A673 (cell line): Measurements from ENCODE around the gene STPG1. TPM values are rescaled to one million over a fixed set of nuclear protein-coding genes. Genes with fewer than 3 reads are reported as not detected.

ENCODE experiments used
- BruUV-seq: library from RNA; stranded (reverse); fragments of 400-500 nt; replicated peaks from 2 replicates; lab custom pipeline; 2021; lab: Mats Ljungman, UMichigan
- CTCF ChIA-PET: fragments of 300-600 bp; sonication (Branson Sonifier 250); formaldehyde crosslinking; loops from one replicate; lab custom pipeline; 2022; ENCODE audit warnings: antibody characterized with exemption; lab: Charles Lee
- POLR2A ChIA-PET: fragments of 300-600 bp; sonication (Branson Sonifier 250); formaldehyde crosslinking; loops from one replicate; lab custom pipeline; 2022; ENCODE audit warnings: antibody characterized with exemption; ENCODE audit not compliant: low non-redundant PET; lab: Charles Lee
- DNase-seq: peaks from one replicate; pipeline ENCODE4 v3.0.0-alpha.2; 2015; ENCODE audit warnings: low spot score
- H3K27ac ChIP-seq: fragments of 200-600 bp; sonication (generic); 2 replicates; pipeline ENCODE4 v1.5.1; 2016; ENCODE audit warnings: mixed run types, low read depth, mild to moderate bottlenecking, mixed read lengths, antibody characterized with exemption, low read length; ENCODE audit not compliant: poor library complexity, severe bottlenecking
- H3K27me3 ChIP-seq: fragments of 200-600 bp; sonication (generic); replicated peaks from 2 replicates; pipeline ENCODE4 v1.6.1; 2017; ENCODE audit warnings: mixed run types, low read depth, mild to moderate bottlenecking, mixed read lengths, antibody characterized with exemption, low read length; ENCODE audit not compliant: insufficient read depth, poor library complexity
- H3K36me3 ChIP-seq: fragments of 200-600 bp; sonication (generic); 2 replicates; pipeline ENCODE4 v1.6.1; 2016; ENCODE audit warnings: mixed run types, mild to moderate bottlenecking, mixed read lengths, antibody characterized with exemption, low read length; ENCODE audit not compliant: insufficient read depth, poor library complexity, severe bottlenecking
- H3K4me1 ChIP-seq: fragments of 200-600 bp; sonication (generic); 2 replicates; pipeline ENCODE4 v1.6.1; 2017; ENCODE audit warnings: mixed run types, mild to moderate bottlenecking, mixed read lengths, antibody characterized with exemption, low read length; ENCODE audit not compliant: insufficient read depth, poor library complexity, severe bottlenecking
- H3K4me3 ChIP-seq: fragments of 200-600 bp; sonication (generic); 2 replicates; pipeline ENCODE4 v1.5.1; 2016; ENCODE audit warnings: low read depth, mixed run types, mild to moderate bottlenecking, mixed read lengths, low read length; ENCODE audit not compliant: poor library complexity, severe bottlenecking
- H3K9me3 ChIP-seq: fragments of 200-600 bp; sonication (generic); 2 replicates; pipeline ENCODE4 v1.6.1; 2016; ENCODE audit warnings: mixed run types, low read depth, mild to moderate bottlenecking, mixed read lengths, antibody characterized with exemption, low read length; ENCODE audit not compliant: poor library complexity, severe bottlenecking
- EZH2 ChIP-seq: fragments of 200-600 bp; sonication (generic); IDR thresholded peaks from 2 replicates; pipeline ENCODE4 v1.6.1; 2017; ENCODE audit warnings: borderline replicate concordance, low read depth, mild to moderate bottlenecking, mixed read lengths, antibody characterized with exemption, low read length; ENCODE audit not compliant: poor library complexity, severe bottlenecking
- intact Hi-C: fragments of 100-400 bp; cut with micrococcal nuclease; formaldehyde crosslinking; loops from one replicate; pipeline ENCODE4 v1.10.0; 2022; ENCODE audit not compliant: unreplicated experiment
- total RNA-seq: library from RNA; stranded (reverse); gene quantifications from 2 replicates; pipeline ENCODE4 v1.2.3, GENCODE V29; 2021
- TF ChIP-seq, protein P1 (sequence below): fragments of 300-800, 200-600 bp; sonication (generic); conservative IDR thresholded peaks from 2 replicates; pipeline ENCODE4 v1.5.1; 2017; ENCODE audit warnings: low read depth, mild to moderate bottlenecking, antibody characterized with exemption, low read length, moderate library complexity, mixed read lengths

Gene STPG1
- total RNA-seq, 1 experiment from 2014 or later, result 7.2 TPM

GRCh38 chr1:24414775-24415333 is 1.3 kb upstream of the STPG1 start:
- TF ChIP-seq, protein P1, sequence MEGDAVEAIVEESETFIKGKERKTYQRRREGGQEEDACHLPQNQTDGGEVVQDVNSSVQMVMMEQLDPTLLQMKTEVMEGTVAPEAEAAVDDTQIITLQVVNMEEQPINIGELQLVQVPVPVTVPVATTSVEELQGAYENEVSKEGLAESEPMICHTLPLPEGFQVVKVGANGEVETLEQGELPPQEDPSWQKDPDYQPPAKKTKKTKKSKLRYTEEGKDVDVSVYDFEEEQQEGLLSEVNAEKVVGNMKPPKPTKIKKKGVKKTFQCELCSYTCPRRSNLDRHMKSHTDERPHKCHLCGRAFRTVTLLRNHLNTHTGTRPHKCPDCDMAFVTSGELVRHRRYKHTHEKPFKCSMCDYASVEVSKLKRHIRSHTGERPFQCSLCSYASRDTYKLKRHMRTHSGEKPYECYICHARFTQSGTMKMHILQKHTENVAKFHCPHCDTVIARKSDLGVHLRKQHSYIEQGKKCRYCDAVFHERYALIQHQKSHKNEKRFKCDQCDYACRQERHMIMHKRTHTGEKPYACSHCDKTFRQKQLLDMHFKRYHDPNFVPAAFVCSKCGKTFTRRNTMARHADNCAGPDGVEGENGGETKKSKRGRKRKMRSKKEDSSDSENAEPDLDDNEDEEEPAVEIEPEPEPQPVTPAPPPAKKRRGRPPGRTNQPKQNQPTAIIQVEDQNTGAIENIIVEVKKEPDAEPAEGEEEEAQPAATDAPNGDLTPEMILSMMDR, result no peak
- TF ChIP-seq EZH2, result no peak
- H3K4me1 ChIP-seq, result peaks cover 28% of the 10 kb centered on the region
- peak; percentile 28 for DNase-seq
- no peaks in the 10 kb centered on the region for H3K27me3 ChIP-seq
- no peaks in the 10 kb centered on the region for H3K9me3 ChIP-seq
- ChIA-PET CTCF (interaction anchor here (0.6 to 1.7 kb wide), 5 partner anchors 9 to 416 kb away, joined by 3 to 10 read pairs (median 5); no protein-coding TSS in a partner anchor), POLR2A (no interaction called here)
- H3K4me3 ChIP-seq, result peak overlapping the region; percentile 61
- no peak overlapping the region for H3K27ac ChIP-seq
- intact Hi-C loops, result loop anchor here (1.0 kb wide), 1 partner anchor 87 kb away; the partner anchor contains the start of gene RCAN3
- no peaks in the 10 kb centered on the region for H3K36me3 ChIP-seq
- BruUV-seq, result no TSS peak

DNA sequence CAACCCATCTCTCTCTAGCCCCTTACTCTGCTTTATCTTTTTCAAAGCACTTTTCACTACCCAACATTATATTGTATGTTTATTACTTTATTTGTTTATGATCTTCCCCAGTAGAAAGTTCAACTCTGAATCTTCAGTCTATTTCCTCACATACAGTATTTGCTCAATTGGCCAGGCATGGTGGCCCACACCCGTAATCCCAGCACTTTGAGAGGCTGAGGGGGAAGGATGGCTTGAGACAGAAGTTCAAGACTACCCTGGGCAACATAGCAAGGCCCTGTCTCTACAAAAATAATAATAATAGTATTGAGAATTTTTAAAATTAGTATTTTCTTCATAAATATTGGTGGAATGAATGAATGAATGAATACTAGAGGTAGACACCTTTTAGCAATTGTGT is 1.2 kb downstream of the STPG1 start:
- Histone ChIP-seq H3K4me3 (peak overlapping the region; percentile 65), H3K36me3 (no peaks in the 10 kb centered on the region), H3K9me3 (peaks cover 4% of the 10 kb centered on the region), H3K27me3 (no peaks in the 10 kb centered on the region), H3K4me1 (peaks cover 12% of the 10 kb centered on the region), H3K27ac (no peak overlapping the region)
- intact Hi-C loops, result no loop called here
- BruUV-seq, result no TSS peak
- CTCF ChIA-PET, result no interaction called here
- DNase-seq, result no peak
- TF ChIP-seq, protein P1, result no peak
- no peak for TF ChIP-seq EZH2
- POLR2A ChIA-PET, result no interaction called here

DNA sequence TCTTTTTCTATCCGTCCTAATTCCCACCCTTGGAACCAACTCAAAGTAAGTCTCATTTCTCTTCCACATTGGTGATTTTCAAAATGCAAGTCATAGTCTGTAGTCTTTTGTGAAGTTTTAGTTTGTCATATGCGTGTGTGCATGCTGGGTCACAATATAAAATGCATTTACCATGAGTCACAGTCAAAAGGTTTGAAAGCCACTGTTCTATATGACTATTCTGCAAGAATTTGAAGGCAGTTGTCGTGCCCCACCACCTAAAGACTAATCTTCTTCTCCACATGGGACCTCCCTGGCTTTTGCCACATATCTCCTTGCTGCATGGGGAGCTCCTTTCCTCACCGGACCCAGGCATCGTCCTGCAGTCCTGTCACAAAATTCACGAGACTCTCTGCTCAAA is 1.6 kb downstream of the STPG1 start:
- DNase-seq, result peak; percentile 27
- intact Hi-C loops, result no loop called here
- ChIA-PET CTCF (no interaction called here), POLR2A (no interaction called here)
- H3K27me3 ChIP-seq, result no peaks in the 10 kb centered on the region
- H3K36me3 ChIP-seq, result no peaks in the 10 kb centered on the region
- H3K4me3 ChIP-seq, result no peak overlapping the region
- peaks cover 4% of the 10 kb centered on the region for H3K9me3 ChIP-seq
- TF ChIP-seq EZH2, result no peak
- TF ChIP-seq, protein P1, result no peak
- peaks cover 10% of the 10 kb centered on the region for H3K4me1 ChIP-seq
- BruUV-seq, result no TSS peak
- no peak overlapping the region for H3K27ac ChIP-seq
